RWPE1 (cell line): ENCODE data around the gene SIGLEC11.
A peak's percentile ranks its signal among the peaks of the same experiment; 100 is the strongest.

ENCODE experiments used
- CTCF ChIA-PET: fragments of 350-600 bp; sonication (Branson Sonifier 250); formaldehyde crosslinking; extraction: SDS; loops from one replicate; lab custom pipeline; 2021; lab: Yijun Ruan, JAX
- POLR2A ChIA-PET: fragments of 400-600 bp; formaldehyde crosslinking; extraction: SDS; loops from one replicate; lab custom pipeline; 2020; ENCODE audit warnings: antibody characterized with exemption; ENCODE audit not compliant: low non-redundant PET; lab: Yijun Ruan, JAX
- DNase-seq: peaks from one replicate; pipeline ENCODE4 v3.0.0; 2012; ENCODE audit warnings: low spot score
- H3K27ac ChIP-seq: fragments of 450-650 bp; 2 replicates; pipeline ENCODE4 v1.5.1; 2017
- TF ChIP-seq, protein P1 (sequence below): fragments of 450-650 bp; conservative IDR thresholded peaks from 2 replicates; pipeline ENCODE4 v1.5.1; 2017; ENCODE audit warnings: low read depth, mild to moderate bottlenecking

SIGLEC11 gene

DNA sequence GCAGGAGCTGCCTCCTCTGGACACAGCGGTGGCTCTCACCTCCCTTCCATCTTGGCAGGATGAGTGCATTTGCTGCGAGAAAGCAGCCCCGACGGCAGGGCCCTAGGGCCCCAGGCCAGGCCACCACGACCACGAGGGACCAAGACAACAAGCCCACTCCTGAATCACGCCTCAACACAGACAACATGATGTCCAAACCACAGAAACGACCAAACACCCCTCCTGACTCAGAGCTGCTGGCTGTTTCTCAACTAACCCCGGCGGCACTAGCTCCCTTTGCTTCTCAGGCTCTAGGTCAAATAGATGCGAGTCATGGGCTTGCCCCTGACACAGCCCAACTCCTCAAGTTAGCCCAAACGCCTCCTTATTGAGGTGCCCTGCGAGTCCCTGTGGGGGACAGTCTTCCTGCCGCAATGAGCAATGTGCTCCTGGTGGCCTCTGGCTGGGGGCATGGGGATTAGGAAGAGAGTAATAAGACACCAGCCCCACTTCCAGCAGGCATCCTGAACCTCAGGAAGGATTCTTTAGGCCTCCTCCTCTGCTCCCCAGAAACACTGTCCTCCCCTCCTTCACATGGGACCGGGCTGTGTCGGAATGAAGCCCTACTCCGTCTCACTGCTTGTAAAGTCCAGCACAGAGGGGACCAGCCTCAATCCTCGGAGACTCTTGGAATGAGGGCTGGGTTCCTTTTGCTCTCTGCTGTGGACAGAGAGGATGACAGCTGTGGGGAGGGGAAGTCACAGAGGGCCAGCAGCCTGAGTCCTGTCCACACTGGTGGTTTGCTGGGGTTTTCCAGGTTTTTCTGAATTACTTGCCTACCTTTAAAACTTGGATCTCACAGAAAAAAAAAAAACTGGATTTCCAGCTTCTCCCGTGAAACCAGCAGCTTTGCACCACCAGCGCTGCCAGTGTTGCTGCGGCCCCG is 38.8 kb downstream of the SIGLEC11 start:
- CTCF ChIA-PET: interaction anchor here (0.6 kb wide), 1 partner anchor 60 kb away, joined by 7 read pairs; no protein-coding TSS in a partner anchor
- TF ChIP-seq, protein P1, sequence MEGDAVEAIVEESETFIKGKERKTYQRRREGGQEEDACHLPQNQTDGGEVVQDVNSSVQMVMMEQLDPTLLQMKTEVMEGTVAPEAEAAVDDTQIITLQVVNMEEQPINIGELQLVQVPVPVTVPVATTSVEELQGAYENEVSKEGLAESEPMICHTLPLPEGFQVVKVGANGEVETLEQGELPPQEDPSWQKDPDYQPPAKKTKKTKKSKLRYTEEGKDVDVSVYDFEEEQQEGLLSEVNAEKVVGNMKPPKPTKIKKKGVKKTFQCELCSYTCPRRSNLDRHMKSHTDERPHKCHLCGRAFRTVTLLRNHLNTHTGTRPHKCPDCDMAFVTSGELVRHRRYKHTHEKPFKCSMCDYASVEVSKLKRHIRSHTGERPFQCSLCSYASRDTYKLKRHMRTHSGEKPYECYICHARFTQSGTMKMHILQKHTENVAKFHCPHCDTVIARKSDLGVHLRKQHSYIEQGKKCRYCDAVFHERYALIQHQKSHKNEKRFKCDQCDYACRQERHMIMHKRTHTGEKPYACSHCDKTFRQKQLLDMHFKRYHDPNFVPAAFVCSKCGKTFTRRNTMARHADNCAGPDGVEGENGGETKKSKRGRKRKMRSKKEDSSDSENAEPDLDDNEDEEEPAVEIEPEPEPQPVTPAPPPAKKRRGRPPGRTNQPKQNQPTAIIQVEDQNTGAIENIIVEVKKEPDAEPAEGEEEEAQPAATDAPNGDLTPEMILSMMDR: no peak
- no peak for DNase-seq

DNA sequence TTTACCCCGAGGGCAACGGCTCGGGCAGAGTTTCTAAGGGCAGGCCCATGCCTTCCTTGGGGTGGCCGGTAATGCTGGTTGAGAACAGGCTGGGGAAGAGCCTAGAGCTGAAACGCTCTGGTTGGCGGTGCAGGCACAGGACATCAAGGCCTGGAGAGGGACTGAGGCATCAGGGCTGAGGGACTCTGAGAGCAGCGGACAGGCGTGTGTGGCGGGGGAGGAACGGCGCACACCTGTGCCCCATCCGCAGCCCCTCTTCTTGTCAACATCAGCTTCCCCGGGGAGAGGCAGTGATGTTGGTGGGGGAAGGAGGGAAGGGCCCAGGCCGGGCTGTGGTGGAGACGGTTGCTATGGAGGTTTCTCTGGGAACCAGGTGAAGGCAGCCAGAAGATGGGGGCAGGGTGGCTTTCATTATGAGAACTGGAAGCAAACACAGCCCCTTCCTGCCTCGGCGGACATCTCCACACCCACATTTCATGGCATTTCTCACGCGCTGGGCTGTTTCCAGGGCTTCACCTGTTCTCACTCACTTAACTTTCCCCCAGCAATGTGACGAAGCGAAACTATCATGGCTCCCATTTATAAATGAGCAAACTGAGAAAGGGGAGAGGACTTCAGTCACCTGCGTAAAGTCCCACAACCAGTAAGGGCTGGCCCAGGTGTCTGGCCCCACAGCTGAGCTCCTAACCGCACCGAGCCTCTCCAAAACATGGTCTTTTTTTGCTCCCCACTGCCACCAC is 40.2 kb downstream of the SIGLEC11 start:
- TF ChIP-seq, protein P1: no peak
- no peak for DNase-seq
- ChIA-PET CTCF (no interaction called here), POLR2A (interaction anchor here (0.6 kb wide), 1 partner anchor 432 kb away, joined by 4 read pairs; no protein-coding TSS in a partner anchor)
- H3K27ac ChIP-seq: peak overlapping the region; percentile 5; the same call in 1 of the 2 replicates

More for the DNA sequence above, 38.8 kb downstream of the SIGLEC11 start:
- POLR2A ChIA-PET: no interaction called here
- peak overlapping the region; percentile 62 for H3K27ac ChIP-seq

DNA sequence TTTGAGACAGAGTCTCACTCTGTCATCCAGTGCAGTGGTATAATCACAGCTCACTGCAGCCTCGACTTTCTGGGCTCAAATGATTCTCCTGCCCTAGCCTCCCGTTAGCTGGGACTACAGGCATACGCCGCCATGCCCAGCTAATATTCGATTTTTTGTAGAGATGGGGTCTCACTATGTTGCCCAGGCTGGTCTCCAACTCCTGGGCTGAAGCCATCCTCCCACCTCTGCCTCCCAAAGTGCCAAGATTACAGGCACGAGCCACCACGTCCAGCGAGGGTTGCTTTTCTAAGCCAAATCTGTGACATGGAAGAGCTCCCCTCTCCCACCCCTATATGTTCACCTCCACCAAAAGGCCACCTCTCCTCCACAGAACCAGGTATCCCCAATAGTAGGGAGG is 42.9 kb downstream of the SIGLEC11 start:
- DNase-seq: no peak
- ChIA-PET POLR2A (no interaction called here), CTCF (interaction anchor here (0.9 kb wide), 1 partner anchor 28 kb away, joined by 3 read pairs; no protein-coding TSS in a partner anchor)
- H3K27ac ChIP-seq: no peak overlapping the region
- TF ChIP-seq, protein P1: no peak

DNA sequence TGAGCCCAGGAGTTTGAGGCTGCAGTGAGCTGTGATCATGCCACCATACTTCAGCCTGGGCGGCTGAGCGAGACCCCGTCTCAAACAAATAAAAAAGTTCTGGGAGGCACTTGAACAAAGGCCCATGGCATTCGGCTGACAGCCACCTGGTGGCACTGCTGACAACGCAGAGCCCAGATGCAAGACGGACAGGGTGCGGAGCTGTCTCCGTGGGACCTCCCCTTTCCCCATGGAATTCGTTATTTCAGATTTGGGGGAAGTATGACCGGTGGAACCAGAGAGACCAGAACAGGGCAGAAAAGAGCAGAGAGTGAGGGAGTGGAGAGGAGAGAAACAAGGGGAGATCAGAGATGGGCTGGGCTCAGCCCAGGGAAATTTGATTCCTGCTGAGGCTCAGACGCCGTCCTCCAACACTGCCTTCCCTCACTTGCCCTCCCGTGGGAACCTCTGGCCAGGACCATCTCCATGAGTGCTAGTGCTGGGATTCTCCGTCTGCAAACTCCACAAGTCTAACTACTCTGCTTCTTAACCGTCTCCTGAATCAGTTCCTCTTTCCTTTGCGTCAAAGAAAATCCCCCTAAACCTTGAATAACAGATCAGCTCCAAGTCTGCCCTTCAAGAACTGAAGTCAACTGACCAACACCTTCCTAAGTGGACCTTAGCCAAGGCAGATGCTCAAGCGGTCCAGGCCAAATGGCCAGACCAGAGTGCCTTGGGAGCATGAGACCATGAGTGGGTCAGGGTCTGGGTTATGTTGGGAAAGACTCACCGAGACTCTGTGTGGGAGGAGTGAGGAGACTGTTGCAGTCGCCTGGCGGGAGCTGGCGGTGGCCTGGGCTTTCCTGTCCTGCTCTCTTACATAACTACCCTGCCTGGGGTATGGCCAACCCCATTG is 43.9 kb downstream of the SIGLEC11 start:
- no peak for DNase-seq
- ChIA-PET CTCF (interaction anchor here (0.9 kb wide), 1 partner anchor 27 kb away, joined by 3 read pairs; no protein-coding TSS in a partner anchor), POLR2A (no interaction called here)
- H3K27ac ChIP-seq: 0 out of 2 replicates have a peak overlapping the region, but pooled peaks have one; percentile 0
- TF ChIP-seq, protein P1: no peak

DNA sequence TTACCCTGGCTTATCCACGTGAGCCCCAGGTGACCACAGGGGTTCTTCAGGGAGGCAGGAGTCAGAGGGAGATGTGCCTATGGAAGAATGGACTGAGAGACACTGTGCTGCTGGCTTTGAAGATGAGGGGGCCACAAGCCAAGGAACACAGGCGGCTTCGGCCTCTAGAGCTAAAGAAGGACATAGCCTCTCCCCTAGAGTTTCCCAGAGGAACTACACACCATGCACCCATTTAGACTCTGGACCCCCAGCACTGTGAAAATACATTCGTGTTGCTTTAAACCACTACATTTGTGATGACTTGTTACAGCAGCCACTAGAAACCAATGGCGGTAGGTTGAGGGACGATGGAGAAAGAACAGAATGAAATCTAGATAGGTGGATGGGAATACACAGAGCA is 45.7 kb downstream of the SIGLEC11 start:
- POLR2A ChIA-PET: no interaction called here
- no peak overlapping the region for H3K27ac ChIP-seq
- CTCF ChIA-PET: interaction anchor here (0.6 kb wide), 1 partner anchor 21 kb away, joined by 3 read pairs; no protein-coding TSS in a partner anchor
- DNase-seq: no peak
- TF ChIP-seq, protein P1: no peak; the same call in 1 of the 2 replicates
